HG03045 (cell line): ENCODE data around the gene BLM.

ENCODE experiments used
- ATAC-seq: cut with Tn5 transposase; IDR thresholded peaks from one replicate; pipeline ENCODE4 v1.9.1; 2021; ENCODE audit warnings: mild to moderate bottlenecking, moderate library complexity; ENCODE audit not compliant: unreplicated experiment

Gene BLM

GRCh38 chr15:90782442-90782841 lies 65.3 kb downstream of the BLM start:
- no peak for ATAC-seq

- ATAC-seq = no peak
Measured at GRCh38 chr15:90787881-90788280, 70.7 kb downstream of the BLM start.

- ATAC-seq = no peak
Measured at GRCh38 chr15:90789462-90789861, 72.3 kb downstream of the BLM start.

GRCh38 chr15:90790057-90790456 lies 72.9 kb downstream of the BLM start:
- ATAC-seq = no peak

- ATAC-seq = no peak
Measured at GRCh38 chr15:90790561-90790960, 73.4 kb downstream of the BLM start.

- ATAC-seq = no peak
Measured at GRCh38 chr15:90794538-90794937, 77.4 kb downstream of the BLM start.

- ATAC-seq = no peak
Measured at GRCh38 chr15:90799639-90800170, 82.6 kb downstream of the BLM start.

- ATAC-seq = no peak
Measured at GRCh38 chr15:90801803-90802202, 84.7 kb downstream of the BLM start.

GRCh38 chr15:90807074-90807785 lies 90.1 kb downstream of the BLM start:
- no peak for ATAC-seq

- no peak for ATAC-seq
Measured at GRCh38 chr15:90807786-90808086, 90.6 kb downstream of the BLM start.

- ATAC-seq = no peak
Measured at GRCh38 chr15:90808517-90809235, 91.5 kb downstream of the BLM start.

- no peak for ATAC-seq
Measured at GRCh38 chr15:90809536-90809935, 92.4 kb downstream of the BLM start.

- ATAC-seq = no peak
Measured at GRCh38 chr15:90810354-90810753, 93.2 kb downstream of the BLM start.

- no peak for ATAC-seq
Measured at GRCh38 chr15:90812171-90812957, 95.2 kb downstream of the BLM start.

GRCh38 chr15:90812958-90813265 lies 95.8 kb downstream of the BLM start:
- ATAC-seq = no peak

GRCh38 chr15:90813796-90814190 lies 96.6 kb downstream of the BLM start:
- ATAC-seq = no peak

GRCh38 chr15:90814191-90814821 lies 97.2 kb downstream of the BLM start:
- ATAC-seq = no peak

GRCh38 chr15:90816401-90817116 lies 99.4 kb downstream of the BLM start:
- ATAC-seq = no peak

- ATAC-seq = no peak
Measured at GRCh38 chr15:90817117-90818057, 100.2 kb downstream of the BLM start.
